HCT116 (cell line): Measurements from ENCODE around the gene PSMD3. TPM values are rescaled to one million over a fixed set of nuclear protein-coding genes. Genes with fewer than 3 reads are reported as not detected.

Experiments
- ATAC-seq: fragments of 200-7000 bp; cut with Tn5 transposase; 2 replicates; pipeline ENCODE4 v1.9.1; 2020; ENCODE audit warnings: mild to moderate bottlenecking, moderate library complexity
- BruUV-seq: library from RNA; stranded (reverse); fragments of 400-500 nt; replicated peaks from 2 replicates; lab custom pipeline; 2021; lab: Mats Ljungman, UMichigan
- CTCF ChIA-PET: fragments of 300-600 bp; sonication (Branson Sonifier 250); formaldehyde crosslinking; loops from one replicate; lab custom pipeline; 2021; ENCODE audit warnings: antibody characterized with exemption; lab: Charles Lee
- POLR2A ChIA-PET: fragments of 300-600, 350-600 bp; sonication (Branson Sonifier 250); formaldehyde crosslinking; loops from one replicate; lab custom pipeline; 2021; ENCODE audit warnings: antibody characterized with exemption; lab: Charles Lee
- RAD21 ChIA-PET, 2 experiments: fragments of 300-600 bp; sonication (Branson Sonifier 250); formaldehyde crosslinking; loops; one replicate each; lab custom pipeline; 2023; ENCODE audit warnings: low total read pairs in 2 of 2; ENCODE audit not compliant: uncharacterized antibody in 2 of 2, unreplicated experiment in 2 of 2, low non-redundant PET in 1 of 2; lab: Charles Lee
- DNase-seq: peaks from one replicate; pipeline ENCODE4 v3.0.0-alpha.2; 2010; ENCODE audit warnings: low read depth, low spot score
- H2AFZ ChIP-seq: fragments of 200-600 bp; shearing (Covaris generic), sonication (generic); 2 replicates; pipeline ENCODE4 v1.6.1; 2017; ENCODE audit warnings: low read depth, mixed run types, mixed read lengths, antibody characterized with exemption, low read length; ENCODE audit not compliant: poor library complexity, severe bottlenecking
- H3K27ac ChIP-seq: 2 replicates; pipeline ENCODE4 v1.5.1; 2012; ENCODE audit warnings: low read depth, low read length
- H3K27me3 ChIP-seq: fragments of 200-600 bp; sonication (generic); 2 replicates; pipeline ENCODE4 v1.6.1; 2016; ENCODE audit warnings: mixed run types, low read length, mixed read lengths; ENCODE audit not compliant: insufficient read depth
- H3K36me3 ChIP-seq, 2 experiments: fragments of 200-500 bp in 1 of 2; fragments of 200-600 bp in 1 of 2; sonication (Bioruptor generic) in 1 of 2; sonication (generic) in 1 of 2; 2 replicates each; pipeline versions ENCODE4 v1.5.1 to v1.6.1; 2014 to 2016; ENCODE audit warnings: low read length in 2 of 2, inconsistent platforms in 1 of 2, mixed read lengths in 1 of 2, mixed run types in 1 of 2; ENCODE audit not compliant: insufficient read depth in 2 of 2, control insufficient read depth in 1 of 2
- H3K4me1 ChIP-seq, 2 experiments: fragments of 200-600 bp in 1 of 2; sonication (generic) in 1 of 2; 2 replicates each; pipeline versions ENCODE4 v1.5.1 to v1.6.1; 2012 to 2017; ENCODE audit warnings: low read length in 2 of 2, inconsistent platforms in 1 of 2, mild to moderate bottlenecking in 1 of 2, mixed read lengths in 1 of 2, mixed run types in 1 of 2, moderate library complexity in 1 of 2; ENCODE audit not compliant: insufficient read depth in 2 of 2, control insufficient read depth in 1 of 2
- H3K4me2 ChIP-seq: fragments of 200-600 bp; sonication (generic); 2 replicates; pipeline ENCODE4 v1.6.1; 2017; ENCODE audit warnings: mixed run types, low read length, mixed read lengths
- H3K4me3 ChIP-seq, 2 experiments: fragments of 200-600 bp in 1 of 2; sonication (generic) in 1 of 2; replicated peaks in 1 of 2; 2 replicates each; pipeline ENCODE4 v1.5.1; 2011 to 2016; ENCODE audit warnings: low read length in 2 of 2, control low read depth in 1 of 2, low read depth in 1 of 2, mild to moderate bottlenecking in 1 of 2, mixed read lengths in 1 of 2, mixed run types in 1 of 2
- H3K79me2 ChIP-seq: fragments of 200-600 bp; sonication (generic); 2 replicates; pipeline ENCODE4 v1.6.1; 2017; ENCODE audit warnings: mild to moderate bottlenecking, mixed run types, low read length, moderate library complexity, mixed read lengths; ENCODE audit not compliant: insufficient read depth
- H3K9ac ChIP-seq: fragments of 200-600 bp; sonication (generic); 2 replicates; pipeline ENCODE4 v1.6.1; 2016; ENCODE audit warnings: low read length, mixed read lengths
- H3K9me2 ChIP-seq: fragments of 200-600 bp; sonication (generic), shearing (Covaris generic); 2 replicates; pipeline ENCODE4 v1.6.1; 2017; ENCODE audit warnings: mixed run types, mild to moderate bottlenecking, moderate library complexity; ENCODE audit not compliant: insufficient read depth
- H3K9me3 ChIP-seq, 2 experiments: fragments of 200-500 bp in 1 of 2; fragments of 200-600 bp in 1 of 2; sonication (Bioruptor generic) in 1 of 2; sonication (generic) in 1 of 2; 2 replicates each; pipeline ENCODE4 v1.6.1; 2014 to 2017; ENCODE audit warnings: low read length in 2 of 2, mixed read lengths in 2 of 2, inconsistent platforms in 1 of 2, low read depth in 1 of 2, mild to moderate bottlenecking in 1 of 2, mixed run types in 1 of 2, moderate library complexity in 1 of 2; ENCODE audit not compliant: control insufficient read depth in 1 of 2, insufficient read depth in 1 of 2
- H4K20me1 ChIP-seq: fragments of 200-600 bp; sonication (generic), shearing (Covaris generic); 2 replicates; pipeline ENCODE4 v1.6.1; 2017; ENCODE audit warnings: mixed run types, mild to moderate bottlenecking, moderate library complexity; ENCODE audit not compliant: insufficient read depth
- ATF3 ChIP-seq: IDR thresholded peaks from 2 replicates; pipeline ENCODE4 v1.6.1; 2012
- CBX3 ChIP-seq: IDR thresholded peaks from 2 replicates; pipeline ENCODE4 v1.6.1; 2012; ENCODE audit warnings: low read depth
- CEBPB ChIP-seq: IDR thresholded peaks from 2 replicates; pipeline ENCODE4 v1.6.1; 2012; ENCODE audit warnings: low read depth
- EGR1 ChIP-seq: IDR thresholded peaks from 2 replicates; pipeline ENCODE4 v1.6.1; 2012; ENCODE audit warnings: low read depth
- FOSL1 ChIP-seq: IDR thresholded peaks from 2 replicates; pipeline ENCODE4 v1.6.1; 2012; ENCODE audit warnings: low read depth
- MAX ChIP-seq: IDR thresholded peaks from 2 replicates; pipeline ENCODE4 v1.6.1; 2012
- POLR2A ChIP-seq: IDR thresholded peaks from 2 replicates; pipeline ENCODE4 v1.7.0; 2011; ENCODE audit warnings: borderline replicate concordance; ENCODE audit not compliant: insufficient read depth, insufficient read length; ENCODE audit errors: extremely low read depth
- POLR2AphosphoS5 ChIP-seq: IDR thresholded peaks from 2 replicates; pipeline ENCODE4 v1.6.1; 2011; ENCODE audit warnings: mild to moderate bottlenecking, low read depth, low read length, moderate library complexity
- RAD21 ChIP-seq: IDR thresholded peaks from 2 replicates; pipeline ENCODE4 v1.6.1; 2012; ENCODE audit warnings: low read depth, mild to moderate bottlenecking
- REST ChIP-seq: IDR thresholded peaks from 2 replicates; pipeline ENCODE4 v1.6.1; 2012; ENCODE audit warnings: low read depth
- SP1 ChIP-seq: IDR thresholded peaks from 2 replicates; pipeline ENCODE4 v1.6.1; 2012; ENCODE audit warnings: low read depth
- SRF ChIP-seq: IDR thresholded peaks from 2 replicates; pipeline ENCODE4 v1.6.1; 2012; ENCODE audit warnings: low read depth
- YY1 ChIP-seq: IDR thresholded peaks from 2 replicates; pipeline ENCODE4 v1.6.1; 2011; ENCODE audit warnings: low read length, low read depth, moderate library complexity, mild to moderate bottlenecking; ENCODE audit not compliant: insufficient replicate concordance; ENCODE audit errors: extremely low read depth
- ZBTB33 ChIP-seq: IDR thresholded peaks from 2 replicates; pipeline ENCODE4 v1.6.1; 2011; ENCODE audit warnings: mild to moderate bottlenecking, low read length, moderate library complexity; ENCODE audit not compliant: insufficient replicate concordance; ENCODE audit errors: extremely low read depth
- ZFX ChIP-seq: fragments of 450-650 bp; IDR thresholded peaks from 2 replicates; pipeline ENCODE4 v1.6.1; 2017
- intact Hi-C: fragments of 100-400 bp; cut with micrococcal nuclease; formaldehyde crosslinking; loops from 2 replicates; pipeline ENCODE4 v1.10.0; 2022
- total RNA-seq: library from RNA; stranded (reverse); gene quantifications from one replicate; pipeline ENCODE4 v1.2.1, GENCODE V29; 2021; ENCODE audit not compliant: unreplicated experiment

The PSMD3 gene
- total RNA-seq, 1 experiment from 2014 or later: 152 TPM

GRCh38 chr17:40019140-40019991 is 38.8 kb downstream of the PSMD3 start:
- DNase-seq: no peak
- Histone ChIP-seq H3K4me2 (no peak overlapping the region), H3K4me3 (no peak overlapping the region), H4K20me1 (no peaks in the 10 kb centered on the region), H3K27me3 (no peaks in the 10 kb centered on the region), H3K27ac (no peak overlapping the region), H3K79me2 (no peaks in the 10 kb centered on the region), H3K9me3 (no peaks in the 10 kb centered on the region), H3K36me3 (peaks cover 6 to 20% of the 10 kb centered on the region in 2 experiments; a peak in 3 of 4 replicates), H3K4me1 (peaks cover 2 to 7% of the 10 kb centered on the region in 2 experiments; a peak in 2 of 4 replicates), H3K9ac (no peak overlapping the region), H3K9me2 (no peaks in the 10 kb centered on the region), H2AFZ (no peak overlapping the region)
- no peak for TF ChIP-seq FOSL1
- no peak for TF ChIP-seq REST
- no peak for TF ChIP-seq CEBPB
- no peak for TF ChIP-seq ZBTB33
- TF ChIP-seq SRF: no peak
- TF ChIP-seq SP1: no peak
- TF ChIP-seq YY1: no peak
- no peak for TF ChIP-seq CBX3
- TF ChIP-seq MAX: no peak
- TF ChIP-seq EGR1: no peak
- TF ChIP-seq POLR2A: no peak
- TF ChIP-seq RAD21: no peak
- no peak for TF ChIP-seq ZFX
- TF ChIP-seq POLR2AphosphoS5: no peak
- TF ChIP-seq ATF3: no peak
- ChIA-PET POLR2A (no interaction called here), CTCF (no interaction called here), RAD21 (no interaction called here)
- BruUV-seq: TSS peak; percentile 53
- peak; percentile 66 for ATAC-seq
- intact Hi-C loops: no loop called here
